Measurements from ENCODE around the gene TOMM34.

GRCh38 chr20:44997171-44997570, 37.0 kb upstream of the TOMM34 start:
- TF ChIP-seq CTCF (conservative IDR thresholded peaks at IDR 0.05; ENCODE audit: low read depth in 2 of 2), result no peak
- no peak for TF ChIP-seq EZH2 (IDR thresholded peaks at IDR 0.05; ENCODE audit: low read depth, unreplicated experiment)
- no peak for TF ChIP-seq JUNB (IDR thresholded peaks at IDR 0.05; ENCODE audit: unreplicated experiment)

Measured in GM23338 (cell line).